HG03469 (cell line): Measurements from ENCODE around the gene TFAM.
"Not testable (repeated sequence)": the region's sequence is repeated elsewhere in the genome, so short reads cannot be mapped to it uniquely, and the experiment has no call there.

Source experiments
- ATAC-seq: cut with Tn5 transposase; IDR thresholded peaks from one replicate; pipeline ENCODE4 v1.9.1; 2021; ENCODE audit warnings: mild to moderate bottlenecking, moderate library complexity, moderate number of reproducible peaks; ENCODE audit not compliant: unreplicated experiment

The TFAM gene

DNA sequence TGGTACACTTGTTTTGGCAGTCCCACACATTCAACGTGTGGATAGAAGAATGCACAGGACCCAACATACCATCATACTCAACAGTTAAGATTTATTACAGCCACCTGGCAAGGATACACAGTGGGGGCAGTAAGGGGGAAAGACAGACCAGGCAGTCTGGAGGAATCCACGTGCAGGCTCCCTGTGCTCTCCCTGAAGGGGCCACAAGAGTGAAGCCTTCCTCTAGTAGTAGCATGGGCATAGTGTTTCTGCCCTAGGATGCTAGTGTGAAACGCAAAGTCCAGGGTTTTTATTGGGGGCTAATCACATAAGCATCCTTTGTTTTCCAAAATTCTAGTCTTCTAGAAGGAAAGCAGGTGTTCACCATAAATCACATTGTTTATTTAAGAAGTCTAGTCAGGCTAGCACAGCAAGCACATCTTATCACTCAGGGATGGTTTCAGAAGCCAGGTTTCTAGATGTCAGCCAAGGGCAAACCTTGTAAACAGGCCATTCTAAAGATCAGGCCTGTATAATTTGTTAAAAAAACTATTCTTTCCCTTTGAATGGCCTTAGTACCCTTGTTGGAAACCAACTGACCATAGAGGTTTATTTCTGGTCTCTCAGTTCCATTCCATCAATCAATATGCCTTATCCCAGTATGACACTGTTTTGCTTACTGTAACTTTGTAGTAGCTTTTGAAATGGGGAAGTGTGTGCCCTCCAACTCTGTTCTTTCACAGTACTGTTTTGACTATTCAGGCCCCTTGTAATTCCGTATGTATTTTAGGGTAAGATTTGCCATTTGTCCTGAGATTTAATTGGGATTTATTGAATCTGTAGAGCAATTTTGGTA is 12.4 kb upstream of the TFAM start:
- peak; percentile 73 for ATAC-seq

DNA sequence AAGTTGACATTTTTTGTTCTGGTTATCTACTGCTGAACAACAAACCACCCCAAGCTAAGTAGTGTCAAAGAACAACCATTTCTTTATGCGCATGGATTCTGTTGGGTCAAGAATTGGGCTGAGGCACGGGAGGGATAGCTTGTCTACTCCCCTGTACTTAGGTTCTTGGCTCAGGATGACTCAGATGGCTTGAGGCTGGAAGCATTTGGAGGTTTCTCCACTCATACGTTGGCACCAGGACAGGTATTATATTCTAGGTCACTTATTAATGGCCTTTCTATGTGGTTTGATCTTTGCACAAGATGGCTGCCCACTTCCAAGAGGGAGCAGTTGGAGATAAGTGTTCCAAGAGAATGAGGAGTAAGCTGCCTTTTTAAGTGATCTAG is 11.8 kb upstream of the TFAM start:
- no peak for ATAC-seq

DNA sequence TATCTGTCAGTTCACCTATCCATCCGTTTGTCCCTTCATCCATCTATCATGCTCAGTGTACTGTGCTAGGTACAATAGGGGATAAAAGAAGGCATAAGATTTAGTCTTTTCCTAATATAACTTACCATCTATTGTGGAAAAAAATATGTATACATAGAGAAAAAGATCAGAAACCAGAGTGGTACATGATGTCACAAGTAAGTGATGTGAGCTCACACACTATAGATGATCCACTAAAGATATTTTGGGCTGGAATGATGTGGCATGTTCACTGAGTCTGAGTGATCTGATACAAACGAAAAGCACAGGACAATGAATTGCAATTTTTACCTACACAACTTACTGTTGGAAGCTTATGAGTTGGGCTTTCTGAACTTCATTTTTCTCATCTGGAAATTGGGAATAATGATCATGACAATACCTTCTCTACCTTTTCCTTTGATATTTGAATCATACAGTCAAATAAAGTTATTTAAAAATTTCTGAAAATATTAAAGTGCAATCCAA is 2.7 kb upstream of the TFAM start:
- no peak for ATAC-seq

DNA sequence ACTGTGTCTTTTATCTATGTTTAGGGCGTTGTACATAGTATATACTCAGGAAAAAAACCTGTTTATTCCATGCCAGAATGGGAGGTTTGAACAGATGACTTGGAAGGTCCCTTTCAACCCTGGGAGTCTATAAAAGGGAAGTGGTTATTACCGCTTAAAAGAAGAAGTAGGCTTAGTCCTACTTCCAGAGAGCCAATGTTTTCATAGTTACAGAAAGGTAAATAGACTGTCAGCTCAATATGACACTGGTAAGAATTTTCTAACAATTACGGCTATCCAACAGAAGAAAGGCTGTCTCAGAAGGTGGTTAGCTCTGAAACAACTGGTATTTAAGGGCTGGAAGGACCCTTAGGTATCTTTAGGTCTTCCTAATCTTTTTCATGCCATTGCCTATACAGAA is 1.1 kb upstream of the TFAM start:
- ATAC-seq: peak; percentile 79

DNA sequence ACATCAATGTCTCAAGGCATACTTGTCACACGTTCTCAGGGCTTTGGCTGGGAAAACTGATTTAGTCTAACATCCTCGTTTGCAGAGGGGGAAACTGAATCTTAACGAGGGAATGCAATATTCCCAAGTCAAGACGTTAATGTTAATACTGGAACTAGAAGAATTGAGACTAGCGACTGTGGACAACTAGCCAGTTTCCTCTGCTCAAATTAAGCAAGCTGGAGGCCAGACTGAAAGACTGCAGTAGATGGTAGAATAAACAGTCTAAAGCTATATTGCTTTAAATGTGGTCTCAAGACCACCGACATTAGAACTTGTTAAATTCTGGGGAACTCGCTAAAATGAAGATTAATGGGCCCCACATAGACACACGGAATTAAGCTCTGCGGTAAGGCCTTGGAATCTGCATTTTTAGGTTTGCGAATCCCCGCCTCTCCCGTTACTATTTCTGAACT is 639 bp upstream of the TFAM start:
- no peak for ATAC-seq

DNA sequence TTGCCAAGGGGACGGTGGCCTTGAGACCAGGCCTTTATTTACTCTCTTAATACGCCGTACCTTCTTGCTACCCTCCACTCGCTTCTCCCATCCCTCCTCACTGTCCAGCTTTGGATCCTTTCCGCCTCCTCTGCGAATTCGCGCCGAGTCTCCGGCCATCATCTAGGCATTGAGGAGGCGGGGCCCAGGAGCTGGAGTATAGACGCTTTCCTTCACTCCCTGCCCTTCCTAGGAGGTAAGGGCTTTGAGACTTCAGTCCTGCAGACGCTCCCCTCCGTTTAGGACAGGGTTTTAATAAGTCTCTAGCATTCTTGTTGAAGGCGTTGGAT is 538 bp downstream of the TFAM start:
- no peak for ATAC-seq

DNA sequence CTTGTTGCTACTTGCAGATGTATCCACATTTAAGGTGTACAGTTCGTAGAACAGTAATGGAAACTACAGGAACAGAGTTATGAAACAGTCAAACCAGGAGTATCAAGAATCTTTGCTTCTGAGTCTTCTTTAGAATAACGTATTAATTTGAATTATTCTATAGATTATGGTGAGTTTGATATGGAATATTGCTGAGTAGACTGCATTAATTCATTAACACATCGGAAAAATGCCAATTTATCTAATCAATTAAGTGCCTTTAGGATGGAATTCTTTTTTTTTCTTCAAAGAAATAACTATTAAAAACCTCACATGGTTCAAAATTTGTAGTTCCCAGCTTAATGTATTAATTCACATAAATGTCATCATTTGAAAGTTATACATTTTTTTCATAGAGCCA is 3.8 kb downstream of the TFAM start:
- ATAC-seq: no peak

DNA sequence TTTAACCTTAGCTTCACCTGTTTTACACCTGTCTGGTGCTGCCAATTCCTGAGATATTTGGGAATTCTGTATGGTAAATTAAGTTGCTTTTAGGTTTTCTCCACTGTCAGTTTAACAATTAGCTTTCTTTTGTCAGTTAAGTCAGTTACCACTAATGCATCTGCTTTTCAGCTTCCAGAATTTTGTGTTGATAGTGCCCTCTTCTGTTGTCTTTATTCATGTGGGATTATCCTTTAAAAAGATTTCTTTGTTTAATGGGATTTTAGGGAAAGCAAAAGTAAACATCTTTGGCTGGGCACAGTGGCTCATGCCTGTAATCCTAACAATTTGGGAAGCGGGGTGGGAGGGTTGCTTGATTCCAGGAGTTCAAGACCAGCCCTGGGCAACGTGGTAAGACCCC is 8.1 kb downstream of the TFAM start:
- ATAC-seq: no peak

DNA sequence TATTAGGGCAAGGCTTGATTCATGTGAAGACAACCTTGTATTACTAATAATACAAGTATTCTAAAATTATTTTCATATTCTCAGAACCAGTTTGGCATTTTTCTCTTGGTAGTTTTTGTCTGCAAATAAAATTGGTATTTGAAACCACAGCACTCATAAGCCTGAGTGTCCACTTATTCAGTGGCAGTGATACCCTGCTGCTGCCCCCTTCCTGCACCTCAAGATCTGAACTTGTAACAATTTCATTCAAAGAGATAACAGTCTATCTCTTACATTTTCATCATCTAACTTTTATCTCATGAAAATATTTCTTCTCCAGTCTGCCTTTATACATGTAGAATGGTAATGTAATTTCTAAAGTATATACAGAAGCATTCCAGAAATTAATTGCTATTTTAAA is 9.3 kb downstream of the TFAM start:
- no peak for ATAC-seq

DNA sequence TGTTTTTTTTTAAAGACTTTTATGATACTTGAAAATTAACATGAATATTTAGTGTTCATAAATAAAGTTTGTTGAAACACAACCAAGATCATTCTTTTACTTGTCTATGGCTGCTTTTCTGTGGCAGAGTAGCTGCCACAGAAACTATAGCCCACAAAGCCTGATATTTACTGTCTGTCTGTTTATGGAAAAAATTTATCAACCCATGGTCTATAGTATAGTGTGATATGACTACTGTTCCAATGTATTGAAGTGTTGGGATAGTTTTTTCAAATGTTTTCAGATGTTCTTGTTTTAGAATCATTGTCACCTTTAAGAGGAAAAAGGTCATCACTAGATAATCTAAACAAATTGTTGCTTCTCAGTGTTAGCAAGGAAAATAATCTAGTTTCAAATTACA is 10.8 kb downstream of the TFAM start:
- ATAC-seq: no peak

DNA sequence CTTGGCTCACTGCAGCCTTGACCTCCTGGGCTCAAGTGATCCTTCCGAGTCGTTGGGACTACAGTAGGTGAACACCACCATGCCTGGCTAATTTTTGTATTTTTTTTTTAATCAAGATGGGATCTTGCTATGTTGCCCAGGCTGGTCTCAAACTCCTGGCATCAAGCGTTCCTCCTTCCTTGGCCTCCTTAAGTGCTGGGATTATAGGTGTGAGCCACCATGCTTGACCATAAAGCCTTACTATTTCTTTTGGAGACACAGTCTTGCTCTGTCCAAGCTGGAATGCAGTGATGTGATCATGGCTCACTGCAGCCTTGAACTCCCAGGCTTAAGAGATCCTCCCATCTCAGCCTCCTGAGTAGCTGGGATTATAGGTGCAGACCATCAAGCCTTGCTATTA is 12.6 kb downstream of the TFAM start:
- no peak for ATAC-seq

DNA sequence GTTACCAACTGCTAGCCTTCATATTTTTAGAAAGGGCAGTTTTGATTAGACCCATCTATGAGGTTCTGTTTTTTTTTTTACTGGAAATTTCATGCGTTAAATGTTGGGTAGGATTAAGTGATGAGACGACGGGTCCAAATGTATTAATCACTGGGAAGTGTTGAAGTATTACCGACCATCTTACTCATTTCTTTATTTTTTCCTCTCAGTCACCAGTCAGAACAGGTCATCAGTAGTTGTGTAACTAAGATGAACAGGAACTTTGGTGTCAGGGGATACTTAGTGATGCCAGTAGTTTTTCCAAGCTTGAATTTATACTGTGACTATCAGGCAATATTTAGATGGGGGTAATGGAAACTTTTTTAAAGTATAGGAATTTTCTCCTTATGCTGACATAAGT is 14.2 kb downstream of the TFAM start:
- ATAC-seq: no peak

DNA sequence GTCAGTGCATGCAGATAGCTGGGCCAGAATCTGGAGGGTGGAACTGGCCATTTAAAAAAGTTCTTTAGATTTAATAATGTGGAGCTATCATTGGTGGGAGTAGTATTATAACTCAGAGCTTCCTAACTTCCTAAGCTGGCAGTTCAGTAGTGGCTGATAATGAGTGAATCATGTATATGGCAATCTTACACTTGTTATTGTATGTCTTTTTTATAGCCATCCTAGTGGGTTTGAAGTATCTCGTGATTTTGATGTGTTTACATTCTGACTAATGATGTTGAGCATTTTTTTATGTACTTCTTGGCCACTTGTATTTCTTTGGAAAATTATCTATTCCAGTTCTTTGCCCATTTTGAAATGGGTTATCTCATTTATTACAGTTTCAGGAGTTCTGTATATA is 15.4 kb downstream of the TFAM start:
- no peak for ATAC-seq

DNA sequence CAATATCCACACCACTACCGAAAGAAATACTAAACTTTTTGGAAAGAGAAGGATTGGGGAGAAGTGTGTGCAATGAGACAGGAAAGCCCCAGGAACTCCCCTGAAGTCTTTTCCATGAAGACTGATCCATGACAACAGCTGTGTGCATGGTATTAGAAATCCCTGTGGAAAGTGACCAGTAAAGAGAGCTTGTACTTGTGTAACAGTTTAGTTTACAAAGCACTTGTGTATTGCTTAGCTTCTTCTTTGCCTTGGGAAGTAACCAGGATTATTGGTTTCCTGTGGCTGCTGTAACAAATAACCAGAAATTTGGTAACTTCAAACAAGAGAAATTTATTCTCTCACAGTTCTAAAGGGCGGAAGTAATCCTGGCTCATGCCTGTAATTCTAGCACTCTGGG is 18.8 kb downstream of the TFAM start:
- no peak for ATAC-seq

DNA sequence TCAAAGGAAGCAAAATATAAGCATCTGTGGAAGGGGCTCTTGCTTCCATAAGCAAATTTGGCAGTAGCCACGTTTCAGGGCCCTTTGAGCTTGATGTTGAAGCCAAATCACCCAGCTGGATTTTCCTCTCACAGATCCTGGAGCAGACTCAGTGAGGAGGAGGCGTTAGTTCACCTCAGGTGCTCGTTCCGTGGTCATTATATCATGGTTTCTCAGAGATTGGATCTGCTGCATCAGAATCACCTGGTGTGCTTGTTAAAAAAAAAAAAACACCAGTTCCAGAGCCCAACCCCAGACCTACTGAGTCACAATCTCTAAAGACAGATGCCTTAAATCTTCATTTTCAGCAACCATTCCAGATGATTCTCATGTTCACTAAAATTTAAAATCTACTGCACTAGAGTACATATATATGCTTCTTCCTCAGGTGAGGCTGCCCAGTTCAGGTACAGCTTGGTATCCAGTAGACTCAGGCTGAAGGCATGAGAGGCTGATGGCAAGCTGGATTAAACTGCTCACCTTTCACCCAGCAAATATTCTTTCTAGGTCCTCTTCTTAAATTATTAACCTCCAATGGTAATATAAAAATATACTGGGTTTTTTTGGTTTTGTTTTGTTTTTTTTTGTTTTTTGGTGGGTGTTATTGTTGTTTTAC is 24.9 kb downstream of the TFAM start:
- ATAC-seq: no peak

DNA sequence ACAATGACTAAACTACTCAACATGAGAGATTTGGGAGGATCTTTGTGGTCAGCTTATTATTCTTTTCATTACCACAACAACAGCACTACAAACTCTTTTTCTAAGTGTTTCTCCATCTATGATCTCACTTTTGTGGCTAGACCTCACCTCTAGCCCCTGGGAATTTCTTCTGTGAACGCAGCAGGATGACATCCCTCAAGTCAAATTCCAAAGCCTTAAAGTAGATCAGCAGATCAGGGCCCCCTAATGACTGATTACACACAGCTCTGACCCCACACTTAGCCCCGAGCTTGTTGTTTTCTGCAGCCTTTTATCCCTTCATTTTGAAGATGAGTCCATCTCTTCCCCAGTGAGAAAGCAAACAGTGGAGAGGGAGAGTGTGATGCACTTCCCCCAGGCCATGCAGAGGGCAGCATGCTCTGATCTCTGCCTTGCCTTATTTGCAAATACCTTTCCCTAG is 27.3 kb downstream of the TFAM start:
- ATAC-seq: no peak

DNA sequence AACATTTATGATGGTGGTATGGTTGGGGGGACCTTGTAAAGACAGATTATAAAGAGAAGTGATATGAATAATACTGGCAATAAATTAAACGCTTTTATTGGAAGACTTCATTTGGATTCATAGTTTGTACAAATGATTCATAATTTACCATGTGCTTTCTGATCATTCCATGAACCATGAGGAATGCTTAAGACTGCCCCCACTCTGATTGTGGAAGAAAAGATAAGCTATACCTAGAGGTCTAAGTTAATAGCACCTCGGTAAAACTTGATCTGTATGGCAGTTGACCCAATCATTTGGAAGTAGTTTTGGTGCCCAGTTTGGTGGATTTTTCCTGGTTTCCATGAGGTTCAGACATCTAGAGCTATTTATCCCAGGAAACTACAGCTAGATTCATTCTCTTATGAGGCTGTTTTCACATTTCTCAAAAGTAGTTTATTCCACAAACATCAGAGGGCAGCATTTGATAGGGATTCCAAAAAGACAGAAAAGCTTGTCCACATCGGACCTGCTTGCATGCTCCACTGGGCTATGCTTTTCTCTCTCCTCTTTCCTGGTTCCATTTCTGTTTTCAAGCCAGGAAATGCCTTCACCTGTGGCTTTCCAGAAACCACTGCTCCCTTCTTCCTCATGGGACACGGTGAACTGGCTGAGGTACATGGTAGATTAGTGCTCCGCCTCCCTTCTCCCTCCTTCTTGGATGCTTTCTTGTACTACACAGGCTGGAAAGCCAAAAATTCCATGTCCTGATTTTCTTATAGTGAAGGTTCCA is 29.2 kb downstream of the TFAM start:
- no peak for ATAC-seq

DNA sequence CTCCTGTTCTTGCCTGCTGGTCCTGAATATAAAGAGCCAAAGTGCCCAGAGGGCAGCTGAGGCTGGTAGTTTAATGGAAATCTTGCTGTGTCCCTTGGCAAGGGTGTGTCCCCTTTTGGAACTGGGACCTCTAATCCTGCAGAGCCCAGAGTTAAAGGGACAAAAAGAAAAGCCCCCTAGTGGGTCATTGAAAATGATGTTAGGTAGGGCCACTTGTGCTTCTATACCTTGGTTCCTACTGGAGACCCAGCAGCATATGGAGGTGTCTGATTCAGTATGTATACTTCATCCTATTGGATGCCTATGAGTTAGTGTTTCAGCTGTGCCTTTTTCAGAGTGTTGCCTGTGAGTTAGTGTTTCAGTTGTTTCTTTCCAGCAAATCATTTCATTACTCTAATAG is 30.5 kb downstream of the TFAM start:
- ATAC-seq: no peak

DNA sequence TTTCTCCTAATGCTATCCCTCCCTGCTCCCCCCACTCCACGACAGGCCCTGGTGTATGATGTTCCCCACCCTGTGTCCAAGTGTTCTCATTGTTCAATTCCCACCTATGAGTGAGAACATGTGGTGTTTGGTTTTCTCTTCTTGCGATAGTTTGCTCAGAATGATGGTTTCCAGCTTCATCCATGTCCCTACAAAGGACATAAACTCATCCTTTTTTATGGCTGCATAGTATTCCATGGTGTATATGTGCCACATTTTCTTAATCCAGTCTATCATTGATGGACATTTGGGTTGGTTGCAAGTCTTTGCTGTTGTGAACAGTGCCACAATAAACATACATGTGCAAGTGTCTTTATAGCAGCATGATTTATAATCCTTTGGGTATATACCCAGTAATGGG is 32.7 kb downstream of the TFAM start:
- ATAC-seq: not testable (repeated sequence)

DNA sequence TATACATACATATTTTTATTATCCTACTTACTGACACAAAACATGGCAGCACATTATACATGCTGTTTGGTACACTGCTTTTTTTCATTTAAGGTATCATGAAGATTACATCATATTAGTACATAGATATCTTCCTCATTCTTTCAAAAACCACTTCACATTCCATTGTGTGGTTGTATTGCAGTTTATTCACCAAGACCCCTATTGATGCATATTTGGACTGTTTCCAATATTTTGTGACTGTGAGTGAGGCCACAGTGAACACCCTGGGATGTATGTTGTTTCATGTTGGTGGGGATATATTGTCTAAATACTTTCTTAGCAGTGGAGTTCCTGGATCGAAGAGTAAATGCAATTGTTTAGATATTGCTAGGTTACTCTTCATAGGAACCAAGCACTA is 39.0 kb downstream of the TFAM start:
- no peak for ATAC-seq

DNA sequence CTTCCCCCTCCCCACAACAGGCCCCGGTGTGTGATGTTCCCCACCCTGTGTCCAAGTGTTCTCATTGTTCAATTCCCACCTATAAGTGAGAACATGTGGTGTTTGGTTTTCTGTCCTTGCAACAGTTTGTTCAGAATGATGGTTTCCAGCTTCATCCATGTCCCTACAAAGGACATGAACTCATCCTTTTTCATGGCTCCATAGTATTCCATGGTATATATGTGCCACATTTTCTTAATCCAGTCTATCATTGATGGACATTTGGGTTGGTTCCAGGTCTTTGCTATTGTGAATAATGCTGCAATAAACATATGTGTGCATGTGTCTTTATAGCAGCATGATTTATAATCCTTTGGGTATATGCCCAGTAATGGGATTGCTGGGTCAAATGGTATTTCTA is 43.2 kb downstream of the TFAM start:
- not testable (repeated sequence) for ATAC-seq

DNA sequence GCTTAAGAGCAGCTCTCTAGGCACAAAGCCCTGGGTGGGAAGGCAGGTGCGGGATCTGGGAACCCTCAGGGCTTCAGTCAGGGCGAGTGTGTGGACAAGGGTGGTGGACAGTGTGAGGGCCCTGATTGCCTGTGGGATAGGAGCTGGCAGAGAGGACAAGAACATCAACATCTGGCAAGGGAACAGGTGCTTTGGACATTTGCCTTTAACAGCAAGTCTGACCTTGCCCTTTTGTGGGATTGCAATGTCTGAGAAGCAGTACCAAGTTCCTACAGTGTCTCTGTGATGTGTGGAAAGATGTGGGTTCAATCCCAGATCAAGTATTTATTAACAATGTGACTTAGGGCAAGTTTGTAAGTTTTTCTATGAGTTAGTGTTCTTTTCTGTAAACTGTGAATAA is 46.7 kb downstream of the TFAM start:
- no peak for ATAC-seq
